ENCODE results near the gene ITGA5. TPM values are rescaled to one million over a fixed set of nuclear protein-coding genes. Genes with fewer than 3 reads are reported as not detected.

Gene ITGA5
- total and polyA plus RNA-seq, 9 of the 15 experiments (the other 6 are each of a cell fraction or from before 2014, with no cell fraction given): 9.1 to 82.1 (median 47.4) TPM

DNA sequence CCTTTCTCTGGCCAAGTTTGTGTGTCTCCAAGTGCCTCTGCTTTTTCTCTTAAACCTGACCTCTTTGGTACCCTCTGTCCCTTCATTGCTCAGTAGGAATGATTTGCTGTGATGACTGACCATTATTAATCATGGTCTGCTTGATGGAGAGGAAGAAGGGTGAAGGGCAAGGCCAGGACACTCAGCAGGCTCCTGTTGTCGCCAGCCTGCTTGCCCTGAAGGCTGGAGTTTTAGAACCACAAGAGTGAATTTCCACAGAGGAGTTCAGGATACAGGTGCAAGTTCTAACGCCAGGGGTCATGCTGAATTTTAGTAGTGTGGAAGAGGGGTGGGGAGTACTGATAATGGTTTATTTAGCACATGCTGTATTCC lies 2.8 kb upstream of the ITGA5 start:
- Histone ChIP-seq H3K9me1 (ENCODE audit: control insufficient read depth, insufficient read depth, low read length) (no peaks in the 10 kb centered on the region), H2AFZ (ENCODE audit: low read depth, low read length) (no peak overlapping the region), H3K4me3 (no peak overlapping the region), H3K36me3 (ENCODE audit: control insufficient read depth, insufficient read depth, low read length) (peaks cover 1% of the 10 kb centered on the region; the same call in 1 of the 3 replicates), H3K9ac (ENCODE audit: insufficient read depth in 1 of 2, low read depth in 2 of 2, low read length in 2 of 2) (no peak overlapping the region), H3K4me1 (replicated peaks in 1 of 2; ENCODE audit: control insufficient read depth in 2 of 2, insufficient read depth in 2 of 2, low read length in 2 of 2) (peaks cover 51 to 68% of the 10 kb centered on the region in 2 experiments), H3K79me2 (ENCODE audit: control insufficient read depth, insufficient read depth, low read length) (peaks cover 28% of the 10 kb centered on the region), H3K4me2 (ENCODE audit: insufficient read depth, low read length) (0 out of 2 replicates have a peak overlapping the region, but pooled peaks have one; percentile 49), H4K20me1 (replicated peaks; ENCODE audit: control insufficient read depth, insufficient read depth, low read length) (no peaks in the 10 kb centered on the region), H3K27ac (ENCODE audit: extremely low read depth, low read depth, low read length) (no peak overlapping the region; the same call in 2 of the 3 replicates), H3K9me3 (replicated peaks; ENCODE audit: control insufficient read depth, insufficient read depth, low read depth, low read length) (no peaks in the 10 kb centered on the region), H3K27me3 (ENCODE audit: control insufficient read depth in 2 of 2, insufficient read depth in 2 of 2, low read length in 2 of 2) (no peaks in the 10 kb centered on the region)
- ATAC-seq (no peak), FAIRE-seq (peak; percentile 15), DNase-seq (ENCODE audit: extremely low read depth in 1 of 4, low spot score in 3 of 4) (no peak)
- CTCF ChIA-PET (ENCODE audit: low intra/inter-chr PET ratio): no interaction called here
- TF ChIP-seq ZNF764 (CRISPR knock-in tag; IDR thresholded peaks at IDR 0.05; ENCODE audit: low read depth) (no peak), MYNN (IDR thresholded peaks at IDR 0.05) (no peak), MYNN (CRISPR knock-in tag; IDR thresholded peaks at IDR 0.05) (no peak)
- TF ChIP-seq, protein P1, sequence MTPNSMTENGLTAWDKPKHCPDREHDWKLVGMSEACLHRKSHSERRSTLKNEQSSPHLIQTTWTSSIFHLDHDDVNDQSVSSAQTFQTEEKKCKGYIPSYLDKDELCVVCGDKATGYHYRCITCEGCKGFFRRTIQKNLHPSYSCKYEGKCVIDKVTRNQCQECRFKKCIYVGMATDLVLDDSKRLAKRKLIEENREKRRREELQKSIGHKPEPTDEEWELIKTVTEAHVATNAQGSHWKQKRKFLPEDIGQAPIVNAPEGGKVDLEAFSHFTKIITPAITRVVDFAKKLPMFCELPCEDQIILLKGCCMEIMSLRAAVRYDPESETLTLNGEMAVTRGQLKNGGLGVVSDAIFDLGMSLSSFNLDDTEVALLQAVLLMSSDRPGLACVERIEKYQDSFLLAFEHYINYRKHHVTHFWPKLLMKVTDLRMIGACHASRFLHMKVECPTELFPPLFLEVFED (CRISPR knock-in tag; conservative IDR thresholded peaks at IDR 0.05): no peak
- in situ Hi-C loops (cut with MboI): no loop called here
- no TSS peak for BruUV-seq (replicated peaks)
- POLR2A ChIA-PET: interaction anchor here (1.1 to 1.5 kb wide), 2 partner anchors 13 to 23 kb away, joined by 4 to 5 read pairs; no protein-coding TSS in a partner anchor
- WGBS (ENCODE audit: insufficient coverage, low coverage, missing lambda C conversion rate): 56% methylated on average over 2 of the region's 2 CpGs
- intact Hi-C loops (cut with micrococcal nuclease): no loop called here
